ENCODE measurements around the gene ZNF385B.

Gene ZNF385B

DNA sequence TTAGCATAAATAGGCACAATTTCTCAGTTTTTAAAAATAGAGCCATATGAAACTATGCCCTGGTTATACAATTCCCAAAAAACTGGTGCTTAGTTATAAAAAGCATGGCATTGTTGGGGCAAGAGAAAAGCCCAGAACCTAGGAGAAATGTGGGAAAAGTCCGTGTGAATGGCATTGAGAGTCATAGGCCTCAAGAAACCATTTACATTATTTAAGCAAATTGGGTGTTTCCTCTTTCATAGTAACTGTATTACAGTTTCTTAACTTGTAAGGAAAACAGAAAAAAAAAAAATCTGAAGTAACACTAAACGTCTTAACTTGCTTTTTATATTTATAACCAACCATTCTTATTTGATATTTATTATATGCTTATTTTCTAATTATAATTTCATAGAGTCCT, 425.8 kb downstream of the ZNF385B start:
- H3K27ac ChIP-seq = no peak overlapping the region
- no peaks in the 10 kb centered on the region for H3K9me3 ChIP-seq
- TF ChIP-seq, protein P1, sequence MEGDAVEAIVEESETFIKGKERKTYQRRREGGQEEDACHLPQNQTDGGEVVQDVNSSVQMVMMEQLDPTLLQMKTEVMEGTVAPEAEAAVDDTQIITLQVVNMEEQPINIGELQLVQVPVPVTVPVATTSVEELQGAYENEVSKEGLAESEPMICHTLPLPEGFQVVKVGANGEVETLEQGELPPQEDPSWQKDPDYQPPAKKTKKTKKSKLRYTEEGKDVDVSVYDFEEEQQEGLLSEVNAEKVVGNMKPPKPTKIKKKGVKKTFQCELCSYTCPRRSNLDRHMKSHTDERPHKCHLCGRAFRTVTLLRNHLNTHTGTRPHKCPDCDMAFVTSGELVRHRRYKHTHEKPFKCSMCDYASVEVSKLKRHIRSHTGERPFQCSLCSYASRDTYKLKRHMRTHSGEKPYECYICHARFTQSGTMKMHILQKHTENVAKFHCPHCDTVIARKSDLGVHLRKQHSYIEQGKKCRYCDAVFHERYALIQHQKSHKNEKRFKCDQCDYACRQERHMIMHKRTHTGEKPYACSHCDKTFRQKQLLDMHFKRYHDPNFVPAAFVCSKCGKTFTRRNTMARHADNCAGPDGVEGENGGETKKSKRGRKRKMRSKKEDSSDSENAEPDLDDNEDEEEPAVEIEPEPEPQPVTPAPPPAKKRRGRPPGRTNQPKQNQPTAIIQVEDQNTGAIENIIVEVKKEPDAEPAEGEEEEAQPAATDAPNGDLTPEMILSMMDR (IDR thresholded peaks at IDR 0.05) = no peak
- no peaks in the 10 kb centered on the region for H3K4me1 ChIP-seq (ENCODE audit: control insufficient read depth in 1 of 2, insufficient read depth in 1 of 2, low read depth in 1 of 2, low read length in 1 of 2)
- H3K36me3 ChIP-seq = no peaks in the 10 kb centered on the region
- H3K4me3 ChIP-seq (ENCODE audit: low read depth in 1 of 2, low read length in 1 of 2) = no peak overlapping the region
- no peaks in the 10 kb centered on the region for H3K27me3 ChIP-seq

DNA sequence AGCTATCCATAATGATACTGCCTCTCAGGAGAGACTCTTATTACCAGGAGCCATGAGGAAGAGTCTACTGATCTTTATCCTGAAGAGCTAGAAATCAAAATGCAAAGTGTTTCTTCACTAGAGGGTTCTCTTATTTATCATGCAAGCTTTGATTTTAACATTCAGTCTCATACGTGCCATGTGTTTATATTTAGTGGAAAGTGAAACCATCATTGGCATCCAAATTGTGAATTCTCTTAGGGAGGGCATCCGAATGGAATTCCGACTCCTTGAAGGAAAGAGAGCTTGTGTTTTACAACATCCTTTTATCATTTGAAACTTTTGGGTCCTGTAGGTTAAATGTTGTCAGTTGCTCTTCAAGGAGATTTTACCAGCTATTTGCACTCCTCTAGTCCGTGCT, 426.4 kb downstream of the ZNF385B start:
- H3K4me3 ChIP-seq (ENCODE audit: low read depth in 1 of 2, low read length in 1 of 2) = no peak overlapping the region
- H3K27ac ChIP-seq = no peak overlapping the region
- TF ChIP-seq, protein P1 (IDR thresholded peaks at IDR 0.05) = no peak
- no peaks in the 10 kb centered on the region for H3K9me3 ChIP-seq
- no peaks in the 10 kb centered on the region for H3K36me3 ChIP-seq
- peaks cover under 1% of the 10 kb centered on the region for H3K27me3 ChIP-seq
- no peaks in the 10 kb centered on the region for H3K4me1 ChIP-seq (ENCODE audit: control insufficient read depth in 1 of 2, insufficient read depth in 1 of 2, low read depth in 1 of 2, low read length in 1 of 2)

GRCh38 chr2:179434357-179434756, 427.1 kb downstream of the ZNF385B start:
- H3K9me3 ChIP-seq = no peaks in the 10 kb centered on the region
- no peaks in the 10 kb centered on the region for H3K36me3 ChIP-seq
- H3K27ac ChIP-seq = no peak overlapping the region
- TF ChIP-seq, protein P1 (IDR thresholded peaks at IDR 0.05) = no peak
- no peak overlapping the region for H3K4me3 ChIP-seq (ENCODE audit: low read depth in 1 of 2, low read length in 1 of 2)
- H3K27me3 ChIP-seq = peaks cover 6% of the 10 kb centered on the region
- no peaks in the 10 kb centered on the region for H3K4me1 ChIP-seq (ENCODE audit: control insufficient read depth in 1 of 2, insufficient read depth in 1 of 2, low read depth in 1 of 2, low read length in 1 of 2)

DNA sequence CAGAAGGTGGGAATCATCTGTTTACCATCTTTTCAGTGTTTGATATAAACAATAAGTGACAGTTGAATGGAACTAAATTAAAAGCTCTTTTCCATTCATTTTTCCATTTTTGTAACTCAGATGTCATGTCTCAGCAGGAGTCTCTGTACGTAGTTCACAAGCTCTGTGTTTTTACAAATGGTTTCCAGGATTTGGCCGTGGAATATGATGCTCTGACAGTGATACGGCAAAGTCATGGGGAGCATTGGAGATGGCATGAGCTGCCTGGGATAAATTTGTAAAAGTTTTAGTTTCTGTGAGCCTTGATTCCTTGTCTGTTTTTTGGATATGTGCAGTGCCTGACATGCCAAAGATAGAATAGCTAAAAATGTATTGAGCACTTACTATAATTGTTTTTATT, 428.7 kb downstream of the ZNF385B start:
- H3K4me1 ChIP-seq (ENCODE audit: control insufficient read depth in 1 of 2, insufficient read depth in 1 of 2, low read depth in 1 of 2, low read length in 1 of 2) = no peaks in the 10 kb centered on the region
- H3K36me3 ChIP-seq = no peaks in the 10 kb centered on the region
- no peaks in the 10 kb centered on the region for H3K9me3 ChIP-seq
- H3K4me3 ChIP-seq (ENCODE audit: low read depth in 1 of 2, low read length in 1 of 2) = no peak overlapping the region
- H3K27ac ChIP-seq = no peak overlapping the region
- peaks cover 23% of the 10 kb centered on the region for H3K27me3 ChIP-seq
- TF ChIP-seq, protein P1 (IDR thresholded peaks at IDR 0.05) = no peak

- Histone ChIP-seq H3K27ac (no peak overlapping the region), H3K27me3 (peaks cover 34% of the 10 kb centered on the region), H3K9me3 (no peaks in the 10 kb centered on the region), H3K36me3 (no peaks in the 10 kb centered on the region), H3K4me3 (ENCODE audit: low read depth in 1 of 2, low read length in 1 of 2) (no peak overlapping the region), H3K4me1 (ENCODE audit: control insufficient read depth in 1 of 2, insufficient read depth in 1 of 2, low read depth in 1 of 2, low read length in 1 of 2) (no peaks in the 10 kb centered on the region)
- TF ChIP-seq, protein P1 (IDR thresholded peaks at IDR 0.05) = no peak
These were observed 431.8 kb downstream of the ZNF385B start for GRCh38 chr2:179429597-179429996.

DNA sequence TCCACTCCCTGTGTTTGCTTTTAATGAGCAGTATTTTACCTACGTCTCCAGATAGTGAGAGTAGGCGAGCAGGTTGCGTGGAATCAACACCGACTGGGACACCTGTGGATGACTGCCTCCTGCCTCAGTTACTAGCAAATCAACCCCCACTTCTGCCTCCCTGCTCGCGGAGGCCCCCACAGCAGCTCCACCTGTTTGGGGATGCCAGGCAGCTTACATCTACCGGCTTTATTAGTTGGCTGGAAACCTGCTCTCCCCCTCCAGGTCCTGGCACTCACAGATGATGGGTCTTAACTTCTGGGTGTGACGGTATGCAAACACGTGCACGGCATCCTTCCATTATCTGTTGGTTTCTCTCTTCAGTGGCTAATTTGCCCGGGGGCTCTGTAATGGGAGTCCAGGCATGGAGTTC, 432.3 kb downstream of the ZNF385B start:
- TF ChIP-seq, protein P1 (IDR thresholded peaks at IDR 0.05) = no peak
- H3K4me3 ChIP-seq (ENCODE audit: low read depth in 1 of 2, low read length in 1 of 2) = no peak overlapping the region
- H3K9me3 ChIP-seq = no peaks in the 10 kb centered on the region
- peaks cover 34% of the 10 kb centered on the region for H3K27me3 ChIP-seq
- no peaks in the 10 kb centered on the region for H3K36me3 ChIP-seq
- no peak overlapping the region for H3K27ac ChIP-seq
- H3K4me1 ChIP-seq (ENCODE audit: control insufficient read depth in 1 of 2, insufficient read depth in 1 of 2, low read depth in 1 of 2, low read length in 1 of 2) = no peaks in the 10 kb centered on the region
